ENCODE results near the gene PIGW. TPM values are rescaled to one million over a fixed set of nuclear protein-coding genes. Genes with fewer than 3 reads are reported as not detected.

The PIGW gene
- total RNA-seq, 2 donors from 2014 or later: 2.8 to 3.9 TPM

GRCh38 chr17:36511216-36511615, 23.6 kb upstream of the PIGW start:
- Histone ChIP-seq H3K27me3 (no peaks in the 10 kb centered on the region), H3K36me3 (peaks cover 8% of the 10 kb centered on the region), H3K4me3 (no peak overlapping the region), H3K27ac (no peak overlapping the region), H3K9me3 (no peaks in the 10 kb centered on the region), H3K4me1 (no peaks in the 10 kb centered on the region)
- no peak for TF ChIP-seq CTCF (IDR thresholded peaks at IDR 0.05)
- no peak for DNase-seq (ENCODE audit: low spot score)

- TF ChIP-seq CTCF (IDR thresholded peaks at IDR 0.05): no peak
- H3K27ac ChIP-seq: no peak overlapping the region
- H3K4me1 ChIP-seq: no peaks in the 10 kb centered on the region
- no peaks in the 10 kb centered on the region for H3K27me3 ChIP-seq
- H3K9me3 ChIP-seq: no peaks in the 10 kb centered on the region
- H3K4me3 ChIP-seq: no peak overlapping the region
- no peak for DNase-seq (ENCODE audit: low spot score)
- peaks cover 7% of the 10 kb centered on the region for H3K36me3 ChIP-seq
Measured at GRCh38 chr17:36512641-36513040, 22.1 kb upstream of the PIGW start.

GRCh38 chr17:36514856-36515255, 19.9 kb upstream of the PIGW start:
- H3K36me3 ChIP-seq: peaks cover 7% of the 10 kb centered on the region

DNA sequence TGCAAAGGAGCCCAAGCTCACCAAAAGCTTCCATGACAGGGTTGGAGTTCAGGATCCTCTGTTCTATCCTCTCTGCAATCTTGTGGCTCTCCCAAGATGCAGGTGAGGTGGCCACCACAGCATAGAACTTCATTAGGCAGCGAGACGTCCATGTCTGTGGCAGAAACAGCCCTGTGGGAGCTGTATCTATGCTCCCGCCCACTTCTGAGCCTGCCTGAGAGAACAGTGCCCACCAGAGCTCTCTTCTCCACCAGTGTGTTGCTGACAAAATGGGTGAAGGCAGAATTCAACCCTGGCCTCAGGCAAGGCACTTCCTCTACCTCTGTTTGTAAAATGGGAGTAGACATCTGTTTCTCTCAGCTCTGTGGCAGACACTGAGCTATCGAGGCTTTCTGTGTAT, 18.9 kb upstream of the PIGW start:
- Histone ChIP-seq H3K36me3 (peaks cover 15% of the 10 kb centered on the region), H3K4me1 (no peaks in the 10 kb centered on the region)
- TF ChIP-seq CTCF (IDR thresholded peaks at IDR 0.05): no peak

More at GRCh38 chr17:36514856-36515255, 19.9 kb upstream of the PIGW start:
- no peak overlapping the region for H3K4me3 ChIP-seq
- H3K27ac ChIP-seq: no peak overlapping the region
- no peak for TF ChIP-seq CTCF (IDR thresholded peaks at IDR 0.05)
- no peaks in the 10 kb centered on the region for H3K9me3 ChIP-seq
- no peak for DNase-seq (ENCODE audit: low spot score)
- H3K4me1 ChIP-seq: no peaks in the 10 kb centered on the region
- H3K27me3 ChIP-seq: no peaks in the 10 kb centered on the region

DNA sequence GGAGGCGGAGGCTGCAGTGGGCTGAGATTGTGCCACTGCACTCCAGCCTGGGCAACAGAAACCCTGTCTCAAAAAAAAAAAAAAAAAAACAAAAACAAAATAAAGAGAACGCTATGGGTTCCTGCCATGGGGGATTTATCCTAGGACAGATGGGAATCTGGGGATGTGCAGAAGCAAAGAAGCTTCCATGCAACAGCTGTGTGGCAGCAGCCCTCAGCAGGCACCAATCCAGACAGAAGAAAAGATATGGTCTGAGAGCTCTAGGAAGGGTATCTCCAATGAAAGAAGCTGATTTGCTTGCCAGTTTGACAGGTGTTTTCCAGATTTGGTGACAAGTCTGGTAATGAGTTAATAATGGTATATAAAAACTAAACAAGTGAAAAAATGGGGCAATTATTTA, 11.7 kb upstream of the PIGW start:
- DNase-seq (ENCODE audit: low spot score): no peak
- Histone ChIP-seq H3K4me1 (no peaks in the 10 kb centered on the region), H3K27me3 (no peaks in the 10 kb centered on the region), H3K36me3 (peaks cover 45% of the 10 kb centered on the region), H3K4me3 (no peak overlapping the region), H3K27ac (no peak overlapping the region), H3K9me3 (no peaks in the 10 kb centered on the region)
- no peak for TF ChIP-seq CTCF (IDR thresholded peaks at IDR 0.05)

More for the DNA sequence above, 18.9 kb upstream of the PIGW start:
- H3K4me3 ChIP-seq: no peak overlapping the region
- H3K9me3 ChIP-seq: no peaks in the 10 kb centered on the region
- no peaks in the 10 kb centered on the region for H3K27me3 ChIP-seq
- H3K27ac ChIP-seq: no peak overlapping the region
- no peak for DNase-seq (ENCODE audit: low spot score)

GRCh38 chr17:36524428-36524876, 10.3 kb upstream of the PIGW start:
- H3K4me3 ChIP-seq: no peak overlapping the region
- H3K9me3 ChIP-seq: no peaks in the 10 kb centered on the region
- H3K36me3 ChIP-seq: peaks cover 45% of the 10 kb centered on the region
- no peaks in the 10 kb centered on the region for H3K4me1 ChIP-seq
- DNase-seq (ENCODE audit: low spot score): peak; percentile 13
- H3K27ac ChIP-seq: no peak overlapping the region
- no peak for TF ChIP-seq CTCF (IDR thresholded peaks at IDR 0.05)
- H3K27me3 ChIP-seq: no peaks in the 10 kb centered on the region
